ENCODE results near the gene PIGN. TPM values are rescaled to one million over a fixed set of nuclear protein-coding genes. Genes with fewer than 3 reads are reported as not detected.

Gene PIGN
- total and polyA plus RNA-seq, 8 donors: 2.0 to 113 (median 23.8) TPM

GRCh38 chr18:62072370-62072769, 114.5 kb downstream of the PIGN start:
- no peaks in the 10 kb centered on the region for H3K9me3 ChIP-seq
- no peak for TF ChIP-seq POLR2AphosphoS5 (IDR thresholded peaks at IDR 0.05)
- TF ChIP-seq POLR2A (IDR thresholded peaks at IDR 0.05): no peak
- TF ChIP-seq EP300 (IDR thresholded peaks at IDR 0.05): no peak
- TF ChIP-seq CTCF (IDR thresholded peaks at IDR 0.05): no peak
- no peak overlapping the region for H3K27ac ChIP-seq
- H3K27me3 ChIP-seq: no peaks in the 10 kb centered on the region
- no peak overlapping the region for H3K4me3 ChIP-seq
- H3K4me1 ChIP-seq: no peaks in the 10 kb centered on the region
- peaks cover 0 to 31% (median 17%) of the 10 kb centered on the region in 4 donors for H3K36me3 ChIP-seq
- intact Hi-C loops (cut with DNase I; ENCODE audit: low total_unique reads): no loop called here
- no peak for DNase-seq

DNA sequence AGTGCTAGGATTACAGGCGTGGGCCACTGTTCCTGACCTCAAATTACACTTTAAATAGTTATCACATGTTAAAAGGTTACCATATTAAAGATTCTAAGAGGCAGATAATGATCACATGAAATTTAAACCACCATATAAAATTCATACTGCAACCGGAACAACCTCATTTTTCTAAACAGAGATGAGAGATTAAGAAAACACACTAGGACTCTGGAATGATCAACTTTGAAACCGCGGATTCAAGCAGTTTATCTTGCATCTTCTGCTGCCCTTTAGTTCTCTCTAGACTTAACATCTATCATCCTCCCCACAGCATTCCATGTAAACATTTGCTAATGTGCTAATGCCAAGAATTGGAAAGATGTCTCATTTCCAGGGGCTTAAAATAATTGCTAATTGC, 115.8 kb downstream of the PIGN start:
- Histone ChIP-seq H3K4me3 (no peak overlapping the region), H3K27me3 (no peaks in the 10 kb centered on the region), H3K36me3 (peaks cover 0 to 36% (median 17%) of the 10 kb centered on the region in 4 donors), H3K27ac (no peak overlapping the region), H3K4me1 (no peaks in the 10 kb centered on the region), H3K9me3 (no peaks in the 10 kb centered on the region)
- no peak for DNase-seq
- intact Hi-C loops (cut with DNase I; ENCODE audit: low total_unique reads): no loop called here
- no peak for TF ChIP-seq POLR2A (IDR thresholded peaks at IDR 0.05)
- no peak for TF ChIP-seq CTCF (IDR thresholded peaks at IDR 0.05)
- no peak for TF ChIP-seq POLR2AphosphoS5 (IDR thresholded peaks at IDR 0.05)
- TF ChIP-seq EP300 (IDR thresholded peaks at IDR 0.05): no peak
- WGBS, 5 donors: 71 to 92% (median 83%) methylated on average over 4 of the region's 4 CpGs

DNA sequence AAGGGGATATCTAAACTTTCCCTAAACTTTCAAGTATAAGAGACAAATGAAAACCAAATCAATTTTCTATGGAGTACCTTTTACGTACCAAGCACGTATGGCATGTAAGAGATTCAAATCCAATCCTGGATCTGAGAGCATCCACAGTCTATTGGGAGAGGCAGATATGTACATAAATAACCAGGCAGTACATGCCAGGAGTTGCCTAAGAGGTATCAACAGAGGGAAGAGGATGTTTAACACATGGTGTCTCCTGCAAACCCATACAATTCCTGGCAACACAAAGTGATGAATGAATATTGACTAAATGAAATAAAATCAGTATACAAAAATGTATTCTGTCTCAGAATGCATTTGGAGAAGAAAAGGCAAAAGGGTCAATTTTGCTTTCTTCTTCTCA, 116.6 kb downstream of the PIGN start:
- intact Hi-C loops (cut with DNase I; ENCODE audit: low total_unique reads): no loop called here
- Histone ChIP-seq H3K4me3 (no peak overlapping the region), H3K36me3 (peaks cover 0 to 38% (median 17%) of the 10 kb centered on the region in 4 donors), H3K9me3 (no peaks in the 10 kb centered on the region), H3K4me1 (no peaks in the 10 kb centered on the region), H3K27me3 (no peaks in the 10 kb centered on the region), H3K27ac (no peak overlapping the region)
- DNase-seq: no peak
- TF ChIP-seq CTCF (IDR thresholded peaks at IDR 0.05): no peak
- TF ChIP-seq EP300 (IDR thresholded peaks at IDR 0.05): no peak
- 95 to 98% (median 96%) methylated on average over 2 of the region's 2 CpGs for WGBS, 5 donors

DNA sequence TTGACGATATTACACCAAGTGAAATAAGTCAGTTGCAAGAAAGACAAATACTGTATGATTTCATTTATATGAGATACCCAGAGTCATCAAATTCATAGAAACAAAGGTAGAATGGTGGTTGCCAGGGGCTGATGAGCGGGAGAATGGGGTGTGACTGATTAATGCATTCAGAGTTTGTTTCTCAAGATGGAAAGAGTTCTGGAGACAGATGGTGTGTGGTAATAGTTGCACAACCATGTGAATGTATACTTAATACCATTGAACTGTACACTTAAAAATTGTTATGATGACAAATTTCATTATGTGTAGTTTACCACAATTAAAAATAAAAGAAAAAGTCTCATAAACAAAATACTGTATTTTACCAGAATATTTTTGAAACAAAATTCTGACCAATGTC, 117.3 kb downstream of the PIGN start:
- Histone ChIP-seq H3K9me3 (no peaks in the 10 kb centered on the region), H3K36me3 (peaks cover 0 to 38% (median 17%) of the 10 kb centered on the region in 4 donors), H3K4me3 (no peak overlapping the region), H3K27ac (no peak overlapping the region), H3K4me1 (no peaks in the 10 kb centered on the region), H3K27me3 (no peaks in the 10 kb centered on the region)
- DNase-seq: no peak
- intact Hi-C loops (cut with DNase I; ENCODE audit: low total_unique reads): no loop called here
- TF ChIP-seq POLR2A (IDR thresholded peaks at IDR 0.05): no peak
- TF ChIP-seq EP300 (IDR thresholded peaks at IDR 0.05): no peak
- no peak for TF ChIP-seq POLR2AphosphoS5 (IDR thresholded peaks at IDR 0.05)
- no peak for TF ChIP-seq CTCF (IDR thresholded peaks at IDR 0.05)
- 92 to 100% (median 97%) methylated on average over 2 of the region's 2 CpGs for WGBS, 5 donors
